ENCODE measurements around the gene NLK.

- no peak for TF ChIP-seq ZNF384 (IDR thresholded peaks at IDR 0.05; ENCODE audit: borderline replicate concordance, low read depth, low read length)
- TF ChIP-seq NR2C2 (IDR thresholded peaks at IDR 0.05; ENCODE audit: borderline replicate concordance, control insufficient read depth, insufficient read length, low read depth), result no peak
- no peak for TF ChIP-seq CTCF (IDR thresholded peaks at IDR 0.05 in 2 of 3, conservative IDR thresholded peaks at IDR 0.05 in 1 of 3; ENCODE audit: control insufficient read depth in 2 of 3, extremely low read depth in 1 of 3, insufficient read depth in 1 of 3, low read depth in 3 of 3, low read length in 3 of 3)
- no peak for TF ChIP-seq BCL3 (IDR thresholded peaks at IDR 0.05; ENCODE audit: borderline replicate concordance, insufficient read depth, low read depth, low read length, poor library complexity, severe bottlenecking)
- no peak for TF ChIP-seq RAD51 (IDR thresholded peaks at IDR 0.05)
- TF ChIP-seq SIN3A (IDR thresholded peaks at IDR 0.05; ENCODE audit: low read depth, low read length), result no peak
- no peak for TF ChIP-seq EP300 (IDR thresholded peaks at IDR 0.05; ENCODE audit: borderline replicate concordance in 1 of 2, control insufficient read depth in 1 of 2, low read depth in 2 of 2, low read length in 2 of 2)
- no peak for TF ChIP-seq POLR2AphosphoS5 (IDR thresholded peaks at IDR 0.05; ENCODE audit: low read length)
- TF ChIP-seq PBX3 (IDR thresholded peaks at IDR 0.05; ENCODE audit: insufficient replicate concordance, low read depth, low read length), result no peak
- TF ChIP-seq JUND (IDR thresholded peaks at IDR 0.05; ENCODE audit: low read depth, low read length), result no peak
- TF ChIP-seq BHLHE40 (IDR thresholded peaks at IDR 0.05; ENCODE audit: borderline replicate concordance in 1 of 2, low read depth in 2 of 2, low read length in 1 of 2), result no peak
- TF ChIP-seq POLR2AphosphoS2 (IDR thresholded peaks at IDR 0.05; ENCODE audit: low read depth, low read length), result no peak
- TF ChIP-seq CBFB (IDR thresholded peaks at IDR 0.05; ENCODE audit: low read depth), result no peak
- no peak for TF ChIP-seq RFX5 (IDR thresholded peaks at IDR 0.05; ENCODE audit: low read depth, low read length)
These were observed 26.6 kb downstream of the NLK start for GRCh38 chr17:28069061-28069460.

Data from GM12878 (cell line).